ENCODE measurements around the gene VAV1. TPM values are rescaled to one million over a fixed set of nuclear protein-coding genes. Genes with fewer than 3 reads are reported as not detected.

VAV1 gene
- total and polyA plus RNA-seq, 9 of the 15 experiments (the other 6 are each of a cell fraction or from before 2014, with no cell fraction given) = 0.46 to 20.1 (median 11.1) TPM

DNA sequence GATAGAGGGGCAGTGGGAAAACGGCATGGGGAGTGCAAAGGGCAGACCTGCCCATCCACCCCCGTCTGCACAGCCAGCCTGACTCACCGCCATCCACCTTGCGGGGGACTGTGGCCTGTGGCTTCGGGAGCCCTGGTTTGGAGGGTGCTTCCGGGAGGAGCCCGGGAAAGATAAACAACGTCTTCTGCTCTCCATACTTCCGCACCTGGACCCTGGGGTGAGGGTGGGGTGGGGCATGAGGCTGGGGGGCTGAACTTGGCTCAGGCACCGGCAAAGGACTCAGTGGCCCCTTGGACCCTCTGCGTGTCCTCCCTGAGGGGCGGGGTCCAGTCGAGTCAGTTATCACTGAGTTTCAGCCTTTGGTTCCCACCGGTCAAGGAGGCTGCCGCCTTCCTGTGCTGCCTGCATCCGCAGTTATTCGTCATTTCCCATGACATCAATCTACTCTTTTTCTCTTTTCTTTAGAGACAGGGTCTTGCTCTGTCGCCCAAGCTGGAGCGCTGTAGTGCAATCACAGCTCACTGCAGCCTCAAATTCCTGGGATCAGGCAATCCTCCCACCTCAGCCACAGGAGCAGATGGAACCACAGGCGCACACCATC is 38.3 kb upstream of the VAV1 start (continued):
- no peak for TF ChIP-seq DPF2 (IDR thresholded peaks at IDR 0.05)
- no peak for TF ChIP-seq SMARCA5 (IDR thresholded peaks at IDR 0.05)
- peak in 1 of 2 experiments; percentile 56; a peak in 2 of 4 replicates for TF ChIP-seq HDAC1 (IDR thresholded peaks at IDR 0.05)
- TF ChIP-seq JUND (IDR thresholded peaks at IDR 0.05; ENCODE audit: borderline replicate concordance, low read depth, low read length) = peak; percentile 63; the same call in 1 of the 2 replicates
- peak; percentile 31; the same call in 1 of the 3 replicates for TF ChIP-seq JUND (tag; IDR thresholded peaks at IDR 0.05; ENCODE audit: borderline replicate concordance, low read depth, low read length)
- TF ChIP-seq PRDM10 (IDR thresholded peaks at IDR 0.05; ENCODE audit: partially characterized antibody) = peak; percentile 7
- TF ChIP-seq RBM22 (IDR thresholded peaks at IDR 0.05; ENCODE audit: low read depth, low read length, poor library complexity, severe bottlenecking) = no peak
- no peak for TF ChIP-seq CHD4 (IDR thresholded peaks at IDR 0.05; ENCODE audit: insufficient read depth, insufficient replicate concordance, low read depth, low read length, poor library complexity, severe bottlenecking)
- TF ChIP-seq GABPA (tag; conservative IDR thresholded peaks at IDR 0.05; ENCODE audit: low read depth) = peak; percentile 74
- peak; percentile 77 for TF ChIP-seq GABPB1 (CRISPR knock-in tag; IDR thresholded peaks at IDR 0.05)
- 0 out of 2 replicates have a peak, but pooled peaks have one; percentile 29 for TF ChIP-seq CTBP1 (IDR thresholded peaks at IDR 0.05; ENCODE audit: borderline replicate concordance)
- TF ChIP-seq MBD2 (IDR thresholded peaks at IDR 0.05; ENCODE audit: borderline replicate concordance, low read depth) = no peak
- TF ChIP-seq CREB5 (CRISPR knock-in tag; IDR thresholded peaks at IDR 0.05) = no peak
- TF ChIP-seq ZNF140 (CRISPR knock-in tag; IDR thresholded peaks at IDR 0.05) = no peak
- TF ChIP-seq RFX1 (IDR thresholded peaks at IDR 0.05) = no peak
- TF ChIP-seq YY1 (IDR thresholded peaks at IDR 0.05; ENCODE audit: borderline replicate concordance in 1 of 3, control insufficient read depth in 1 of 3, extremely low read depth in 1 of 3, insufficient read depth in 3 of 3, insufficient read length in 1 of 3, insufficient replicate concordance in 2 of 3, low read depth in 1 of 3, low read length in 2 of 3) = peak in 1 of 3 experiments; percentile 9
- TF ChIP-seq ZNF584 (CRISPR knock-in tag; IDR thresholded peaks at IDR 0.05; ENCODE audit: low read depth) = no peak
- no peak for TF ChIP-seq NR2C2 (CRISPR knock-in tag; IDR thresholded peaks at IDR 0.05)
- peak; percentile 50; the same call in 1 of the 2 replicates for TF ChIP-seq NR2C2 (tag; IDR thresholded peaks at IDR 0.05)
- TF ChIP-seq, protein P1, sequence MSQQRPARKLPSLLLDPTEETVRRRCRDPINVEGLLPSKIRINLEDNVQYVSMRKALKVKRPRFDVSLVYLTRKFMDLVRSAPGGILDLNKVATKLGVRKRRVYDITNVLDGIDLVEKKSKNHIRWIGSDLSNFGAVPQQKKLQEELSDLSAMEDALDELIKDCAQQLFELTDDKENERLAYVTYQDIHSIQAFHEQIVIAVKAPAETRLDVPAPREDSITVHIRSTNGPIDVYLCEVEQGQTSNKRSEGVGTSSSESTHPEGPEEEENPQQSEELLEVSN (IDR thresholded peaks at IDR 0.05; ENCODE audit: borderline replicate concordance in 1 of 2, extremely low read depth in 1 of 2, insufficient read depth in 1 of 2, insufficient read length in 1 of 2, low read depth in 1 of 2, low read length in 1 of 2, poor library complexity in 1 of 2, severe bottlenecking in 1 of 2) = peak in 1 of 2 experiments; percentile 21
- TF ChIP-seq RBM25 (IDR thresholded peaks at IDR 0.05; ENCODE audit: low read depth, low read length, severe bottlenecking) = no peak

Data from K562 (cell line).